GM18526 (cell line): ENCODE measurements around the gene NRXN2.

Source experiments
- POLR2A ChIP-seq: IDR thresholded peaks from 3 replicates; pipeline ENCODE4 v1.6.1; 2011; ENCODE audit not compliant: insufficient read length; ENCODE audit errors: extremely low read depth

NRXN2 gene

DNA sequence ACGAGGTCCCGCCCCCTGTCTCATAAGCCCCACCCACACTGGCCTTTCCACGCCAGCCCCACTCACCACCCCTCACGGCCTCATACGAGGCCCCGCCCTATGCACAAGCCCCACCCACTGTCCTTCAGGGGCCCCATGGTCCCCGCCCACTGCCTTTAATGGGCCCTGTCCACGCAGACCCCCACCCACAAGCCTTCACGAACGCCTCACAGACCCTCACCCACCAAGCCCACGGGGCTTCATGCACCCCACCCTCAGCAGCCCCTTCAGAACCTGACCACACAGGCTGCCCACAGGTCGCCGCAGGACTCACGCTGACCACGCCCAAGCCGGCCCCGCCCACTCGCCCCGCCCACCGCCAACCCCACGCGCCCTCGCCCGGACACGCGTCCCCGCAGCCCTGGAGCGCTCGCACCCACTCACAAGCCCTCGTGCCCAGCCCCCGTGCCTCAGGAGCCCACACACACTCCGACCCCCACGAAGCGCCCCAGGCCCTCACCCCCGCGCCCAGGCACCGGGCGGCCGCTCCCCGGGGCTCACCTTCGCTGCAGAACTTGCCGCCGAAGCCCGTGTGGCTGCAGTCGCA, 10.5 kb downstream of the NRXN2 start:
- no peak for TF ChIP-seq POLR2A

DNA sequence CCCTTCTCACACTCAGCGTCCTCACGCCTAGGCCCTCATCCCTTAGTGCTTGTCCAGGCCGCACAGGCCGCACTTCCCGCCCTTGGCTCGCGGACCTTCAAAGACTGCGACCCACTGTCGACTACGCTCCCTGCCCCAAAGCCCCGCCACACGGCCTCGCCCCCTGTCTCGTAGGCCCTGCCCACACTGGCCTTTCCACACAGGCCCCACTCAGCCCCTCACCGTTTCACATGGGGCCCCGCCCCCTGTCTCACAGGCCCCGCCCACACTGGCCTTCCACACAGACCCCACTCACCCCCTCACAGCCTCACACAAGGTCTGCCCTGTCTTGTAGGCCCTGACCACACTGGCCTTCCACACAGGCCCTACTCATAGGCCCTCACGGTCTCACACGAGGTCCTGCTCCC, 11.0 kb downstream of the NRXN2 start:
- TF ChIP-seq POLR2A = no peak

DNA sequence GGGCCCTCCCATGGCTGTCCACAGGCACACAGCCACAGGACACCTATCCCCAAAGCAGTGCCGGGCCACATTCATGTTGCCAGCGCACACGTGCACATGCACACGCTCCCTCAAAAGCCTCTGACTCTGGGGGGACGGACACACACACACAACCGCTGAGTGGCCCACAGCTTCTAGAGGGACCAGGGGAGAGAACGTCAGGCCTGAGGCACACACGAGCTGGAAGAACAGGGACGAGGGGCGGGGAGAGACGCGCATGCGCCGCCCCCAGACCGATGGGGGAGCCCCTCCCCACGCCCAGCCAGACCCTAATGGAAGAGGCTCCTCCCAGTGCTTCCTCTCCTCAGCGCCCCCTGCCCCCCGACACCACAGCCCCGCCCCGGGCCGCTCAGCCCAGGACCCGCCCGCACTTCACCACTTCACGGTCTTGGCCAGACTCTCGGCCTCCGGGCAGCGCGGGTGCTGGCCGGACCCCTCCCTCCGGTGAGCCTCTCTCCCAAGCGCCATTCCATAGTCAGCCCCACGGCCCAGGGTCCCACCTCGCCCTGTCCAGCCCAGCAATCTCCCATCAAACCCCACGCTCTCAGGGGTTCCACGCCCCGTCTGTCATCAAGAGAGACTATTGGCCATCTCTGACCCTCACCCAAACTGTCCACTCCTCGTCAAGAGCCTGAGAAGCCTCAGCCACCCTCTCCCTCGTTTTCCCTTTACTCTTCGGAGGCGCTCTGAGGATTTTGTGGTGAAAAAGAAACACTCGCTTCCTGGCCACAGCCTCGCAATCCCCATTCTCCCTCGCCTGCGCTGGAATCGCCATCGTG, 11.7 kb downstream of the NRXN2 start:
- TF ChIP-seq POLR2A = no peak

DNA sequence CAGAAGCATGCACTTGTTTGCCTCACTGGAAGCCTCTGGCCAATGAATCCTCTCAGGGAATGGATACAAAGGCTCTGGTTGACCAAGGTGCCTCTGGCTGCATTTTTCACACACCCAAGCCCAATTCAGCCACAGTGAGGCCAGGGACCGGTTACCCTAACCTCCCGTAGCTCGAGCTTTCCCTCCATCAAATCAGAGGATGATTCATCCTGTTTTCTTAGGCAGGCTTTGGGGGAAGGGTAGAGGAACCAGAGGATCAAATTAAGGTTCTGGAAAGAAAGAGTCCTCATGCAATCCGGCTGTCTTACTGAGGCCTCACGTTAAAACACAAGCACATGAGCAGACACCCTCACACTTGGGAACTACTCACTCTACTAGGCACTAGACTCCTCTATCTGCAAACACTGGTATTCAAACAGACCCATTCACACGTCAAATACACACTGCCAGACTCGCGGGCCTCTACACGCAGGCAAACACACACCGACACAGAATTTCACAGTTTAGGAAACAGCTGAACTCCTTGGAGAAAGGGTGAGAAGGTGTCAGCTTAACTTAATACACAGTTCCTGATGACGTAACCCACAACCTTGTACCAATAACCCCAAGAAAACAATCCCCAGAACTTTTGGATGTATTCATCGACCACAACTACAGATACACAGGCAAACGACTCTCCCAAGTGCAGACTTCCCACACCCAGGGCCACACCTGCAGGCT, 12.4 kb downstream of the NRXN2 start:
- no peak for TF ChIP-seq POLR2A

DNA sequence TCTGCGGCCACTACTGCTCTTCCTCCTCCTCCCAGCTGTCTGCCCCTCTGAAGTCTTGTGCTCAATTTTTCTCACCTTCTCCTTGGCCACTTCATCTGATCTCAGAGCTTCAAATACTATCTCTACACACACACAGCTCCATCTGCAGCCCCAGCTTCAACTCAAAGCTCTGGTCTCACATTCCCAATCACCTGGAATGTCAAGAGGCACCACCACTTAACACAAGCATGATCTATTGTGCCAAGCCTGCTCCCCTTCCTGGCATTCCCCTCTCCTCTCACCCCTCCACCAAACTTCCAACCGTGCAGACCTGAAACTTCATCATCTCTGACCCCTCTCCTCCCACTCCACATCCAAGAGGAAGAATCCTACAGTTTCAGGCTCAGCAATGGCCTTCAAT, 17.5 kb downstream of the NRXN2 start:
- TF ChIP-seq POLR2A = no peak

DNA sequence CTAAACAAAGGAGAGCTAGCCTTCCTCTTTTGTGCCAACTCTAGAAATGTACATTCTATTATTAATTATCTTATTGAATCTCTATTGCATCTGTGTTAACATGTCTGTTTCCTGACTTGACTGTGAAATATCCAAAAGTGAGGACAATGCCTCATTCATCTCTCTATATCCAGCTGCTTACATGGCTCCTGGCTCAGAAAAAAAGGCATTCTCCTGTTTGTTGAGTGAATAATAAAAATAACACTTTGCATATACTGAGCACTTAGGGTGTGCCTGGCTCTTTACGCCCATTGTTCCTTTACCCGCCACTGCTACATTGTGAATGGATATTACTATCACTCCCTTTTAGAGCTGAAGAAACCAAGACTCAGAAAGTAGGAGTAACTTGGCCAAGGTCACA, 19.9 kb downstream of the NRXN2 start:
- TF ChIP-seq POLR2A = no peak

DNA sequence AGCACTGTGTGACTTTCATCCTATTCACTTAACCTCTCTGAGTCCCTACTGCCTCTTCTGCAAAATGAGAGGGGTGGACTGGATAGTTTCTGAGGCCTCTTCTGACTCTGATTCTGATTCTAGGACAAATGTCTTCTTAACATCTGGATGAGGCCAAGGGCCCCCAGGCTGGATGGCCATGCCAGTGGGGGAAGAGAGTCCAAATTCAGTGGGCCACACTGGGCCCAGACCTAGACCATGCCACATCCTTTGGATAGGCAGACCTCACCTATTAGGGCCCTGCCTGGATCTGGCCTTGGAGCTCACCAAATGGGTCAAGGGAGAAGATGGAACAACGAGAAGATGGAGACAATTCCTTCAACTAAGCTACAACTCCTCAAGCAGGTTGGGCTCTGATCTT, 24.6 kb downstream of the NRXN2 start:
- TF ChIP-seq POLR2A = no peak

DNA sequence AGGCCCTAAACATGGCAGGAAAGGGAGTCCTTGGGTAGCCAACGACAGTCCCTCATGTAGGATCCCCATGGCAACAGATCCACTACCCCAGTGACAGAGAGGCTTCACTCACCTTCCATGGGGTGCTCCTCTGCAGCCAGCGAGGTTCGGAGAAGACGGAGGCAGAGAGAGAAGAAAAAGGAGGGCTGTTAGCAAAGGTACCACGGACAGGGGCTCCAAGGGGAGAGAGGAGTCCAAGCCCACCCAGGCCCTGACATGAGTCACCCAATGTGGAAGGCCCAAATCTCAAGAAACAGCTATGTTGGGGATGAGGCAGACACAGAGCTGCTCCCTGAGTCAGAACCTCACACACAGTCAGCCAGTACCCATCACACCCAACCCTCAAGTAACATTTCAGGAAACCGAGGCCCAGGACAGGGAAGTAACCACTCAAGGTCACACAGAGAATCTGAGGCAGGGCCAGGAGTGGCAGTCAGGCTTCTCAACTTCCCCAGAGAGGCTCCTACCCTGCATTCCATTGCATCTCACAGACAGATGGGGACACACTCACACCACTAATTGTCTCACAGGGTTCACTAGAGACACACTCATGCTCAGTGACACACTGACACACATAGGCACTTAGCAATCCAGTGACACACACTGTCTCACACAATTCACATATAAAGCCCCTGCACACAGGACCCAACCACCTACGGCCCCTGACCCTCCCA, 25.2 kb downstream of the NRXN2 start:
- no peak for TF ChIP-seq POLR2A

DNA sequence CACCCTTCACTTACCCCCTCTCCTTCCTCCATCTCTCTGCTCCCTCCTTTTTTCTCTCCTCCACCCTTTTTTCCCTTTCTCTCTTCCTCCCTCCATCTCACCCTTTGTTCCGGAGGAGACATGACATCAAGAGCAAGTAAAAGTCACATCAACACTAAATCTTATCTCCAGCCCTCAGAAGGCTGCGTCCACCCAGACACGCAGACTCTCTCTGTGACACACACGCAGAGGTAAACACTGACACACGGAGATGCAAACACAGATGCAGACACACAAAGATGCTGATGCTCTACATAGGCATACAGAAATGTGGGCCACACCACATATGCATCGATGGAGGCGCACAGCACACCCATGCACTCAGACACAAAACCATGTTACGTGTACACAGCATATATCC, 27.0 kb downstream of the NRXN2 start:
- no peak for TF ChIP-seq POLR2A

DNA sequence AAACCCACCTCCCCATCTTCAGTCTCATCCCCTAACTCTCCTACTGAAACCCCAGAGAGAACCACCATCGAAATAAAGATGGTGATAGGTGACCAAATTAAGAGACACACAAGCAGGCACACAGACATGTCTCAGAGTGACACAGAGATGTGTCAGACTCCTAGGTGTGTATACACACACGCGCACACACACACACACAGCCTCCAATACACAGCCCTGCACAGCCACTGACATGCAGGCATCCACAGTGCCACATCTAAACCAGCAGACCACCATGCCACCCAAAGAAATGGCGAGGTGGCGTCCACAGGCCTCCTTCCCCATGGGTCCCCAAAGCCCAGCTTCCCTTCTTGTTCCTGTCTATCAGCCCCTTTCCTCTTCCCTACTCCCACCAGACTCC, 27.4 kb downstream of the NRXN2 start:
- no peak for TF ChIP-seq POLR2A

DNA sequence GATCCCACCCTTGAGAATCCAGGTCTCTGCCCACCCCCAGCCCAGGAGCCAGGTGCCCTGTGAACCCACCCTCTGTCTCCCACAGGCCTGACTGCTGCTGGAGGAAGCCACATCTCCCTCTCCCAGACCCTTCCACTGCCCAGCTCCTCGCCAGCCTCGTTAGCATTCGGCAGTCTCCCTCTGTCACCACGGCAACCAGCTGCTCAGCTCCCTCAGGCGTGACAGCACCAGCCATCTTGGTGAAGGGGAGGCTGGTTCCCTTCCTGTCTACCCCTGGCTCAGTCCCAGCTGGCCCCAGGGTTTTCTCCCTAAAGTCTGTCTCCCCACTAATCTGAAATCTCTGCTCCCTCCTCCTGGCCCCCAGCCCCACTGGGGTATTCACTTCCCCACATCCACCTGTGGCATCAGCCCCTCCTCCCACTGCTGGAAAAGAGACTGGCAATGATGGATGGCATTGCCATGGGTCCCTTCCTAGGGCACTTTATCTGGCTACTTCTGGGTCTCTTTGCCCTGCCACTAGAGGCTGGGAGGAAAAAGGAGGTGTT, 28.1 kb downstream of the NRXN2 start:
- TF ChIP-seq POLR2A = no peak

DNA sequence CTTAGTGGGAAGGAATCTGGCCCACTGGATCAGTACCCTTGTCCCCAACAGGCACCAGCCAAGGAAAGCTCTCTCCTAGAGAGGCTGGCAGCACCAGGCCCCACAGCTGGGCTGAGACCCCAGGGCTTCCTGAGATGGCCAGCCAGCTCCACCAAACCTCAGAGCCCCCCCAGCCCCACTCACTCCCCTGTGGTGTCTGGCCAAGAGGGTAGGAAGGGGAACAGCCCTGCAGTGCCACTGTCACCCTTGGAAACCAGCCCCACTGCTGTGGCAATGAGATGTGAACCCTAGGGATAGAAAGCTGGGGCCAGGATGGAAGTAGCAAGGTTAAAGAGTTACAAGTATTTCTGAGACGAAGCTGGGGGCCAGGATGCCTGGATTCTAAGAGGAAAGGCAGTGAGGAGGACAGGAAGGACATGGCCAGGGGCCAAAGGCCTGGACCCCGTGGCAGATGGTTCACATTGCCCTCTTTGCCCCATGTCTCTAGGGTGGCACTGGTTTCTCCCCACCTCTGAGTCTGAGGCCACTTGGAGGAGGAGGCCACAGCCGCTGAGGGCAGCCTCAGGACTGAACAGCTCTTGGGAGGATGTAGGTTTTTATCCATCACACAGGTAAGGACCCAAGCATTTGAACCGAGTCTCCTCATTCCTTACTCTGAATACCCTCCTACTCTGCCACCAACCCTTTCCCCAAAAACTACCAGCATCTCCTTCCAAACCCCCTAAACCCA, 28.8 kb downstream of the NRXN2 start:
- TF ChIP-seq POLR2A = no peak

DNA sequence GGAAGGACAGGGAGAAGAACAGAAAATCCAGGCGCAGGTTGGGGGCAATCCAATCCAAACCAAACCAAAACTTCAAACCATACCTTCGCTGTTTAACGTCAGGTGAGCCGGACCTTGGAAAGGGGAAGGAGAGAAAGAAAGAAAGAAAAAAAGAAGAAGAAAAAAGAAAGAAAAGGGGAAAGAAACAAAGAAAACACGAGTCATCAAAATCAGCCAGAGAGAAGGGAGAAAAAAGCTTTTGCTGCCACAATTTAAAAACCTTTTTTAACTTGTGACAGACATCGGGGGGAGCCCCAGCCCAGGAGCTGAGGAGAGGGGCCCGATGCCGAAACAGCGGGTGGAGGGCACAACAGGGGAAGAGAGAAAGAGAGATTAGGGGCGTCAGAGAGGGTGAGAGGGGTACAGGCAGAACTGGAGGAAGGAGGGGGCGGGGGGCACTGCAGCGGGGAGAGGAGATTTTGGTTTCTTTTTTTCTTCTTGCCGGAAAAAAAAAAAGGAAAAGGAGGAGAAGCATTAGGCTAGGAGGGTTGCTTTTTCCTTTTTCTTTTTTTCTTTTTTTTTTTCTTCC, 30.1 kb downstream of the NRXN2 start:
- no peak for TF ChIP-seq POLR2A

DNA sequence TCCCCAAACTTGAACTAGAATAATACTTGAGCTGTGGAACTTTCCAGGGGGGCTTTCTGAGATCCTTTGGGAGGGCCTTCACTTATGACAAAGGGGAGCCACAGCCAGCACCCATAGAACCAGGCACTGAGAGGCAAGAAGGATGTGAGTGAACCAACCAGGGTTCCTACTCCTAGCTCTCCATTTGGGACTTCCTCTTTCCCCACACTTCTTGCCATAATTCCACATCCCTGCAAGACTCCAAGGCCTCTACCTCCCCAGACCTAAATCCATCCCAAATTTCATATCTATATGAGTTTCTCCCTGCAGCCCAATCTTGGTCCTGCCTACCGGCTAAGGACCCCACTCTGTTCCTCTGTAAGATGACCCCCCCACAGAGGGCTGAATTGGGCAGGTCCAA, 31.5 kb downstream of the NRXN2 start:
- no peak for TF ChIP-seq POLR2A
